HepG2 (cell line): ENCODE results near the gene COMMD7. TPM values are rescaled to one million over a fixed set of nuclear protein-coding genes. Genes with fewer than 3 reads are reported as not detected.

ENCODE experiments used
- ATM ChIP-seq: fragments of 450-650 bp; IDR thresholded peaks from 2 replicates; pipeline ENCODE4 v1.7.1; 2017; ENCODE audit warnings: mild to moderate bottlenecking, borderline replicate concordance
- DR1 ChIP-seq: sonication (generic); formaldehyde crosslinking; IDR thresholded peaks from 2 replicates; pipeline ENCODE4 v1.8.0; 2021; ENCODE audit warnings: mild to moderate bottlenecking, missing genetic modification reagents, inconsistent platforms
- PHF8 ChIP-seq: sonication (generic); formaldehyde crosslinking; IDR thresholded peaks from 2 replicates; pipeline ENCODE4 v1.5.0; 2020; ENCODE audit warnings: missing genetic modification reagents
- RAD21 ChIP-seq: fragments of 450-650 bp; formaldehyde crosslinking; IDR thresholded peaks from 2 replicates; pipeline ENCODE4 v1.5.0; 2020; ENCODE audit warnings: mild to moderate bottlenecking
- RFXAP ChIP-seq: sonication (generic); formaldehyde crosslinking; IDR thresholded peaks from 2 replicates; pipeline ENCODE4 v1.4.0; 2020; ENCODE audit warnings: missing genetic modification reagents, borderline replicate concordance
- STAT5B ChIP-seq: sonication (generic); formaldehyde crosslinking; IDR thresholded peaks from 2 replicates; pipeline ENCODE4 v1.4.0; 2020; ENCODE audit warnings: missing genetic modification reagents
- TMF1 ChIP-seq: sonication (generic); formaldehyde crosslinking; IDR thresholded peaks from 2 replicates; pipeline ENCODE4 v1.8.1; 2022; ENCODE audit warnings: low read depth, missing genetic modification reagents
- ZNF256 ChIP-seq: sonication (generic); formaldehyde crosslinking; conservative IDR thresholded peaks from 2 replicates; pipeline ENCODE4 v1.4.0; 2020; ENCODE audit warnings: missing genetic modification reagents
- ZNF652 ChIP-seq: IDR thresholded peaks from 2 replicates; pipeline ENCODE4 v1.6.1; 2016; ENCODE audit warnings: low read depth, borderline replicate concordance
- ZSCAN25 ChIP-seq: sonication (generic); formaldehyde crosslinking; IDR thresholded peaks from 2 replicates; pipeline ENCODE4 v1.8.0; 2022; ENCODE audit warnings: mild to moderate bottlenecking, missing genetic modification reagents
- polyA plus RNA-seq, 8 experiments: library from polyadenylated mRNA; depleted of rRNA in 3 of 8; stranded (reverse) in 7 of 8; unstranded in 1 of 8; fragments of >200 nt; fragmentation: Illumina TruSeq in 4 of 8; extraction: Trizol in 4 of 8; gene quantifications; 2 replicates each; pipeline versions ENCODE4 v1.2.1 to v1.2.3, GENCODE V29; 2011 to 2016; ENCODE audit warnings: low read depth in 4 of 8, missing spikeins in 1 of 8, mixed read lengths in 1 of 8; ENCODE audit not compliant: insufficient read depth in 1 of 8
- total RNA-seq, 5 experiments: library from RNA; depleted of rRNA; stranded (reverse); fragments of >200 nt; fragmentation: Illumina TruSeq; extraction: Trizol; gene quantifications; 2 replicates each; pipeline ENCODE4 v1.2.3, GENCODE V29; 2016; ENCODE audit warnings: low read depth in 1 of 5
- TF ChIP-seq, protein P1 (sequence below): sonication (generic); formaldehyde crosslinking; IDR thresholded peaks from 2 replicates; pipeline ENCODE4 v1.9.0; 2021; ENCODE audit warnings: mild to moderate bottlenecking, missing genetic modification reagents
- TF ChIP-seq, protein P2 (sequence below): sonication (generic); formaldehyde crosslinking; IDR thresholded peaks from 2 replicates; pipeline ENCODE4 v1.5.0; 2020; ENCODE audit warnings: mild to moderate bottlenecking, missing genetic modification reagents
- TF ChIP-seq, protein P3 (sequence below): sonication (generic); formaldehyde crosslinking; IDR thresholded peaks from 2 replicates; pipeline ENCODE4 v1.5.0; 2020; ENCODE audit warnings: mild to moderate bottlenecking, missing genetic modification reagents
- TF ChIP-seq, protein P4 (sequence below): sonication (generic); formaldehyde crosslinking; IDR thresholded peaks from 2 replicates; pipeline ENCODE4 v1.4.0; 2020; ENCODE audit warnings: missing genetic modification reagents, borderline replicate concordance

The COMMD7 gene
- total and polyA plus RNA-seq, 2 of the 13 experiments (the other 11 are each of a cell fraction or from before 2014, with no cell fraction given): 42.1 to 53.3 TPM

DNA sequence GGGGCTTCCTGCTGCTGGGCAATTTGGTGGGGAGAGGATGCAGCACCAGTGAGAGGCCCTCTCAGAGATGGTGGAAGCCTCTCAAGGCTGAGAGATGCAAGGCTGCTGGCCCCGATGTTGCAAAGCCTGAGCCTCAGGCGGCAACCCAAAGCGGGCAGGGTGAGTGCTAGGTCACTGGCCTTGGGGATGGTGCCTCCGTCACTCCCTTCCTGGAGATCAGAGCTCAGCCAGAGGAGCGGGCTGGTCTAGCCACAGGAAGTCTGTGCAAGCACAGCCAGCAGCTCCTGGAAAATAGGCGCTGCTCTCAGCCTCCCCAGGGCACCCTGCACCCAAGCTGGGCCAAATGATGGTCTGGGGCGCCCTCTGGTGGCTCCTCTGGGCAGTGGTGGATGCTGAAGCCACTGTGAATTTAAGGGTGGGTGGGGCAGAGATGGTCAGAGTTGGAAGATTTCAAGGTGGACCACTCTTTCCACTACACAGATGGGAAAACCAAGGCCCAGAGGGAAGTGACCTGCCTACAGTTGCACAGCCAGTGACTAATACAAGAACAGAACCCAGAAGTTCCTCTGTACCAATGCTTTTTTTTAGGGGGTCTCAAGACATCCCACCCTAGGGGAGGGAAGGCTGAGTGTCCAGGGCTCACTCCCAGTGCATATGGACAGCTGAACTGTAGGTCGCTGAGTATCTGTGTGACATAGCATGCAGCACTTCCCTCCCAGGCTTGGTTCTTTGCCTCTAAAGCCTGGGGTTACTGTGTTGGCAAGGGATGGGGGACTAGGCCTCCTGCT lies 90.3 kb downstream of the COMMD7 start (continued):
- TF ChIP-seq, protein P1, sequence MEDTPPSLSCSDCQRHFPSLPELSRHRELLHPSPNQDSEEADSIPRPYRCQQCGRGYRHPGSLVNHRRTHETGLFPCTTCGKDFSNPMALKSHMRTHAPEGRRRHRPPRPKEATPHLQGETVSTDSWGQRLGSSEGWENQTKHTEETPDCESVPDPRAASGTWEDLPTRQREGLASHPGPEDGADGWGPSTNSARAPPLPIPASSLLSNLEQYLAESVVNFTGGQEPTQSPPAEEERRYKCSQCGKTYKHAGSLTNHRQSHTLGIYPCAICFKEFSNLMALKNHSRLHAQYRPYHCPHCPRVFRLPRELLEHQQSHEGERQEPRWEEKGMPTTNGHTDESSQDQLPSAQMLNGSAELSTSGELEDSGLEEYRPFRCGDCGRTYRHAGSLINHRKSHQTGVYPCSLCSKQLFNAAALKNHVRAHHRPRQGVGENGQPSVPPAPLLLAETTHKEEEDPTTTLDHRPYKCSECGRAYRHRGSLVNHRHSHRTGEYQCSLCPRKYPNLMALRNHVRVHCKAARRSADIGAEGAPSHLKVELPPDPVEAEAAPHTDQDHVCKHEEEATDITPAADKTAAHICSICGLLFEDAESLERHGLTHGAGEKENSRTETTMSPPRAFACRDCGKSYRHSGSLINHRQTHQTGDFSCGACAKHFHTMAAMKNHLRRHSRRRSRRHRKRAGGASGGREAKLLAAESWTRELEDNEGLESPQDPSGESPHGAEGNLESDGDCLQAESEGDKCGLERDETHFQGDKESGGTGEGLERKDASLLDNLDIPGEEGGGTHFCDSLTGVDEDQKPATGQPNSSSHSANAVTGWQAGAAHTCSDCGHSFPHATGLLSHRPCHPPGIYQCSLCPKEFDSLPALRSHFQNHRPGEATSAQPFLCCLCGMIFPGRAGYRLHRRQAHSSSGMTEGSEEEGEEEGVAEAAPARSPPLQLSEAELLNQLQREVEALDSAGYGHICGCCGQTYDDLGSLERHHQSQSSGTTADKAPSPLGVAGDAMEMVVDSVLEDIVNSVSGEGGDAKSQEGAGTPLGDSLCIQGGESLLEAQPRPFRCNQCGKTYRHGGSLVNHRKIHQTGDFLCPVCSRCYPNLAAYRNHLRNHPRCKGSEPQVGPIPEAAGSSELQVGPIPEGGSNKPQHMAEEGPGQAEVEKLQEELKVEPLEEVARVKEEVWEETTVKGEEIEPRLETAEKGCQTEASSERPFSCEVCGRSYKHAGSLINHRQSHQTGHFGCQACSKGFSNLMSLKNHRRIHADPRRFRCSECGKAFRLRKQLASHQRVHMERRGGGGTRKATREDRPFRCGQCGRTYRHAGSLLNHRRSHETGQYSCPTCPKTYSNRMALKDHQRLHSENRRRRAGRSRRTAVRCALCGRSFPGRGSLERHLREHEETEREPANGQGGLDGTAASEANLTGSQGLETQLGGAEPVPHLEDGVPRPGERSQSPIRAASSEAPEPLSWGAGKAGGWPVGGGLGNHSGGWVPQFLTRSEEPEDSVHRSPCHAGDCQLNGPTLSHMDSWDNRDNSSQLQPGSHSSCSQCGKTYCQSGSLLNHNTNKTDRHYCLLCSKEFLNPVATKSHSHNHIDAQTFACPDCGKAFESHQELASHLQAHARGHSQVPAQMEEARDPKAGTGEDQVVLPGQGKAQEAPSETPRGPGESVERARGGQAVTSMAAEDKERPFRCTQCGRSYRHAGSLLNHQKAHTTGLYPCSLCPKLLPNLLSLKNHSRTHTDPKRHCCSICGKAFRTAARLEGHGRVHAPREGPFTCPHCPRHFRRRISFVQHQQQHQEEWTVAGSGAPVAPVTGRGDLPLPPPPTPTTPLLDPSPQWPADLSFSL (CRISPR knock-in tag): no peak
- TF ChIP-seq ZNF256 (CRISPR knock-in tag): peak; percentile 85; the same call in 1 of the 2 replicates
- TF ChIP-seq PHF8 (CRISPR knock-in tag): peak; percentile 29
- TF ChIP-seq RFXAP: peak; percentile 87; the same call in 1 of the 2 replicates
- peak; percentile 100 for TF ChIP-seq RAD21 (CRISPR knock-in tag)
- TF ChIP-seq ATM: no peak
- TF ChIP-seq TMF1: no peak
- TF ChIP-seq, protein P2, sequence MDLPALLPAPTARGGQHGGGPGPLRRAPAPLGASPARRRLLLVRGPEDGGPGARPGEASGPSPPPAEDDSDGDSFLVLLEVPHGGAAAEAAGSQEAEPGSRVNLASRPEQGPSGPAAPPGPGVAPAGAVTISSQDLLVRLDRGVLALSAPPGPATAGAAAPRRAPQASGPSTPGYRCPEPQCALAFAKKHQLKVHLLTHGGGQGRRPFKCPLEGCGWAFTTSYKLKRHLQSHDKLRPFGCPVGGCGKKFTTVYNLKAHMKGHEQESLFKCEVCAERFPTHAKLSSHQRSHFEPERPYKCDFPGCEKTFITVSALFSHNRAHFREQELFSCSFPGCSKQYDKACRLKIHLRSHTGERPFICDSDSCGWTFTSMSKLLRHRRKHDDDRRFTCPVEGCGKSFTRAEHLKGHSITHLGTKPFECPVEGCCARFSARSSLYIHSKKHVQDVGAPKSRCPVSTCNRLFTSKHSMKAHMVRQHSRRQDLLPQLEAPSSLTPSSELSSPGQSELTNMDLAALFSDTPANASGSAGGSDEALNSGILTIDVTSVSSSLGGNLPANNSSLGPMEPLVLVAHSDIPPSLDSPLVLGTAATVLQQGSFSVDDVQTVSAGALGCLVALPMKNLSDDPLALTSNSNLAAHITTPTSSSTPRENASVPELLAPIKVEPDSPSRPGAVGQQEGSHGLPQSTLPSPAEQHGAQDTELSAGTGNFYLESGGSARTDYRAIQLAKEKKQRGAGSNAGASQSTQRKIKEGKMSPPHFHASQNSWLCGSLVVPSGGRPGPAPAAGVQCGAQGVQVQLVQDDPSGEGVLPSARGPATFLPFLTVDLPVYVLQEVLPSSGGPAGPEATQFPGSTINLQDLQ (CRISPR knock-in tag): no peak
- peak; percentile 38; the same call in 1 of the 2 replicates for TF ChIP-seq DR1
- peak; percentile 61; the same call in 1 of the 2 replicates for TF ChIP-seq ZNF652 (CRISPR knock-in tag)
- TF ChIP-seq, protein P3, sequence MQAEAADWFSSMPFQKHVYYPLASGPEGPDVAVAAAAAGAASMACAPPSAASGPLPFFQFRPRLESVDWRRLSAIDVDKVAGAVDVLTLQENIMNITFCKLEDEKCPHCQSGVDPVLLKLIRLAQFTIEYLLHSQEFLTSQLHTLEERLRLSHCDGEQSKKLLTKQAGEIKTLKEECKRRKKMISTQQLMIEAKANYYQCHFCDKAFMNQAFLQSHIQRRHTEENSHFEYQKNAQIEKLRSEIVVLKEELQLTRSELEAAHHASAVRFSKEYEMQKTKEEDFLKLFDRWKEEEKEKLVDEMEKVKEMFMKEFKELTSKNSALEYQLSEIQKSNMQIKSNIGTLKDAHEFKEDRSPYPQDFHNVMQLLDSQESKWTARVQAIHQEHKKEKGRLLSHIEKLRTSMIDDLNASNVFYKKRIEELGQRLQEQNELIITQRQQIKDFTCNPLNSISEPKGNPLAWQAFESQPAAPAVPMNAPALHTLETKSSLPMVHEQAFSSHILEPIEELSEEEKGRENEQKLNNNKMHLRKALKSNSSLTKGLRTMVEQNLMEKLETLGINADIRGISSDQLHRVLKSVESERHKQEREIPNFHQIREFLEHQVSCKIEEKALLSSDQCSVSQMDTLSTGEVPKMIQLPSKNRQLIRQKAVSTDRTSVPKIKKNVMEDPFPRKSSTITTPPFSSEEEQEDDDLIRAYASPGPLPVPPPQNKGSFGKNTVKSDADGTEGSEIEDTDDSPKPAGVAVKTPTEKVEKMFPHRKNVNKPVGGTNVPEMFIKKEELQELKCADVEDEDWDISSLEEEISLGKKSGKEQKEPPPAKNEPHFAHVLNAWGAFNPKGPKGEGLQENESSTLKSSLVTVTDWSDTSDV (CRISPR knock-in tag): no peak
- no peak for TF ChIP-seq STAT5B (CRISPR knock-in tag)
- TF ChIP-seq, protein P4, sequence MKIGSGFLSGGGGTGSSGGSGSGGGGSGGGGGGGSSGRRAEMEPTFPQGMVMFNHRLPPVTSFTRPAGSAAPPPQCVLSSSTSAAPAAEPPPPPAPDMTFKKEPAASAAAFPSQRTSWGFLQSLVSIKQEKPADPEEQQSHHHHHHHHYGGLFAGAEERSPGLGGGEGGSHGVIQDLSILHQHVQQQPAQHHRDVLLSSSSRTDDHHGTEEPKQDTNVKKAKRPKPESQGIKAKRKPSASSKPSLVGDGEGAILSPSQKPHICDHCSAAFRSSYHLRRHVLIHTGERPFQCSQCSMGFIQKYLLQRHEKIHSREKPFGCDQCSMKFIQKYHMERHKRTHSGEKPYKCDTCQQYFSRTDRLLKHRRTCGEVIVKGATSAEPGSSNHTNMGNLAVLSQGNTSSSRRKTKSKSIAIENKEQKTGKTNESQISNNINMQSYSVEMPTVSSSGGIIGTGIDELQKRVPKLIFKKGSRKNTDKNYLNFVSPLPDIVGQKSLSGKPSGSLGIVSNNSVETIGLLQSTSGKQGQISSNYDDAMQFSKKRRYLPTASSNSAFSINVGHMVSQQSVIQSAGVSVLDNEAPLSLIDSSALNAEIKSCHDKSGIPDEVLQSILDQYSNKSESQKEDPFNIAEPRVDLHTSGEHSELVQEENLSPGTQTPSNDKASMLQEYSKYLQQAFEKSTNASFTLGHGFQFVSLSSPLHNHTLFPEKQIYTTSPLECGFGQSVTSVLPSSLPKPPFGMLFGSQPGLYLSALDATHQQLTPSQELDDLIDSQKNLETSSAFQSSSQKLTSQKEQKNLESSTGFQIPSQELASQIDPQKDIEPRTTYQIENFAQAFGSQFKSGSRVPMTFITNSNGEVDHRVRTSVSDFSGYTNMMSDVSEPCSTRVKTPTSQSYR (CRISPR knock-in tag): no peak
- peak; percentile 95 for TF ChIP-seq ZSCAN25 (CRISPR knock-in tag)
